HG02943 (cell line): ENCODE measurements around the gene CD247.
"Not testable (repeated sequence)": the region's sequence is repeated elsewhere in the genome, so short reads cannot be mapped to it uniquely, and the experiment has no call there.

Experiments used
- ATAC-seq: cut with Tn5 transposase; IDR thresholded peaks from one replicate; pipeline ENCODE4 v1.9.1; 2021; ENCODE audit warnings: mild to moderate bottlenecking, low read depth, moderate library complexity; ENCODE audit not compliant: unreplicated experiment

CD247 gene

DNA sequence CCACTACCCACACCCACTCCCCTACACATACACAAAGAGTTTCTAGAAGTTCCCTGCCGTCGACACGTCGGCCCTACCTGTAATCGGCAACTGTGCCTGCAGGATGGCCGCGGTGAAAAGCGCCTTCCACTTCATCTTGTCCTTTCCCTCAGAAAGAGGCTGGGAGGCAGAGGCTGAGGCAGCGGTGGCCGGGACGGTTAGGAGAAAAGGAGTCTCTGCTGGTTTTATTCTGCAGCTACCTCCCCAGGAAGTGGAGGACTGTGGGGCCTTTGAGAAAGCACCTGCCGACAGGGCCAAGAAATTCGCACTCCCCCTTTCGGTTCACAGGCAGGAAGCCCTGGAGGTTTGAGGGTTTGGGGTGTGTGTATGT, at the start of gene CD247:
Gene CD247 (minus strand): TSS at position 199 of the 370 bp plus-strand sequence. CDS start 64 bp downstream, at position 135.
- no peak for ATAC-seq

DNA sequence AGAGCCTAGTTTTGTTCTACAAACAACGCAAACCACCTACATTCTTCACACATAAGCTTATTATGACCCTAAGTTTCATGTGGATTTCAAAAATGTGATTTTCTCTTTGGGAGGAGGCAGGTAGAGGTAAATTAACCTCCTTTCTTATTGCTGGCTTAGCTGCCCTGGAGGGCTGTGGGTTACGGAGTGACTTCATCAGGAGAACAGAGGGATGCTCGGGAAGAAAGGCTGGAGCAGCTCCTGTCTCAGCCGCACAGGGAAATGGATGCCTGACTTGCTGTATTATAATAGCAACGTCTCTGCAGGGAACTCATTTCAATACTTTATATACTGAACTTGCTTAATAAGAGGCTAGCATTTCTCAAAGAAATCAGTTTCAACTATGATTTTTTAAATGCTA, 49.3 kb upstream of the CD247 start:
- ATAC-seq = no peak

DNA sequence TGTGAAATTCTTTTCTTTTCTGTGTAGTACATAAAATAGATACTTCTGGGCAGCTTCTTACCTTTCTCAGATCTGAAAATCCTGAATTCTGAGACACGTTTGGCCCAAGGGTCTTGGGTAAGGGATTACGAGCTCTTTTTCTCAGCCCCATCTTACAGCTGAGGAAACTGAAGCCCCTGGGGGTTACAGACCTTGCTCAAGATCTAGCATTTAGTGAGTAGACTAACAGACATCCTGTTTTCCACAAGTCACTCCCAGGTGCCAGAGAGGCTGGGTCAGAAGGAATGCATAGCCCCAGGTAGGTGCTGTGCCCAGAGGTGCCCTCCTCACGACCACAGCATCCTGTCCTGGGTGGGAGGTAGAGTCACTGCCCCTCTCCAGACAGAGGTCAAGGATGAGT, 48.4 kb upstream of the CD247 start:
- no peak for ATAC-seq

DNA sequence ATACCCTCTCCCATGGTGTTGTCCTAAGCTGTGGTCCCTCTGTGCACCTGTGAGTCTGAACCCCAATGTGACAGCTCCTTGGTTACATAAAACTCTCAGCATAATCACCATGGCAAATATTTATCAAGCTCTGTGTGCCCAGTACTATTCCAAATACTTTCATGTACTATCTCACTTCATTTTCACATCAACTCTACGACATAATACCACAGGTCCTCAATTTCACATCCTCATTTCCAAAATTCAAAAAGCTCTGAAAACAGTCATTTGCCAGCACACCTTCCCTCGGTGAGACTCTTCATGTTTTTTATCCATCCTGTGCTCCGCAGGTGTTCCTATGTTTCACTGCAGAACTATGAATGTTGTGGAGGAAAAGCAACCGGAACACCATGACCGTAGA, 47.6 kb upstream of the CD247 start:
- ATAC-seq = no peak

DNA sequence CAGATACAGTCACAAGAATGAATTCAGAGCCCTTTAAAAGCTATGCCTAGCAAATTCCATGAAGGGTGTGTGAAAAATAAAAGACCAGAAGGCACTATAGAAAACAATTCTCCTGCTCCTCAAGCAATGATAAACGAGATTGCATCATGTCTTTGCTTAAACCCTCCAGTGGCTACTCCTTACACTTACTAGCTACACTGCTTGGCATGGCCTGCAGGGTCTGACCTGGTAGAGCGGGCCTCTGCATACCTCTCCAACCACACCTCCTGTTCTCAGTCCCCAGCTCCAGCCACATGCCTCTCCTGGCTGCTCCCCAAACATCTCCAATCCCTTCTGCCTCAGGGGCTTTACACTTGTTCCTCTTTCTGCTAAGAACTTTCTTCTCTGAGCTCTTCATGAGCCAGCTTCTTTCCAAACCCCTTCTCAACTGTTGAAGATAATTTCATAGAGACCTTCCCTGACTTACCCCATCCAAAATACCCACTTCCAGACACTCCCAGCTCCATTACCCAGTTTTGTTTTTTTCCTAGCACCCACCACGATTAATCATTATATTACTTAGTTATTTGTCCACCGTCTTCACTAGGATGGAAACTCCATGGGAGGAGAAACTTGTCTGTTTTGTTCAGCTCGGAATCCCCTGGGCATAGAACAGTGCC, 46.4 kb upstream of the CD247 start:
- ATAC-seq = no peak

DNA sequence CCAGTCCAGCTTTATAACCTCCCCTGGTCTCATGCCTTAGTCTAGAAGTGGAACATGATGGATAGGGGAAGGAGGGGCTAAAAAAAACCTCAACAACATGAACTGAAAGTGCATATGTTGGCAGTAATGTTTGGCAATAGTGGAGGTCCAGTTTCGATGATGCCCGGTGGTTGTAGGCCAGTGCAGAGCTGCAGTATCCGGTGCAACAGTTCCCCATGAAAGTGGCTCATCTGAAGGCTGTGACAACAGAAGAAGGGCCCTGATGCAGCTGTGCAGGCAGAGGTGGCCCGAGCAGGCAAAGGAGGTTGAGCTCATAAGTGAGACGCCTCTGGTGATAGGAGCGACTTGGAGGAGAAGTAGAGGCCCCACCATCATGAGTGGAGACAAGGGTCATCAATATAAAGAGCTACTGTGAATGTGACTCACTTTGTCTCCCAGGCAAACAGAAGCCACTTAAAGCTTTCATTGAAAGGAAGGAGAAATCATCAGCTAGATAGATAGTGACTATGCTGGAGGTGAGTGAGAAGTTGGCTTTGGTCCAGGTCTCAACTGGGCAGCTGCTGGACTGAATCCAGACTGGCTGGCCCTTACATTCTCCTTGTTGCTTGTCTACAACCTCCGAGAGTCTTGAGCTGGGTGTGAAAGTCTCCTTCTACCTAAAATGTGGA, 45.4 kb upstream of the CD247 start:
- no peak for ATAC-seq

DNA sequence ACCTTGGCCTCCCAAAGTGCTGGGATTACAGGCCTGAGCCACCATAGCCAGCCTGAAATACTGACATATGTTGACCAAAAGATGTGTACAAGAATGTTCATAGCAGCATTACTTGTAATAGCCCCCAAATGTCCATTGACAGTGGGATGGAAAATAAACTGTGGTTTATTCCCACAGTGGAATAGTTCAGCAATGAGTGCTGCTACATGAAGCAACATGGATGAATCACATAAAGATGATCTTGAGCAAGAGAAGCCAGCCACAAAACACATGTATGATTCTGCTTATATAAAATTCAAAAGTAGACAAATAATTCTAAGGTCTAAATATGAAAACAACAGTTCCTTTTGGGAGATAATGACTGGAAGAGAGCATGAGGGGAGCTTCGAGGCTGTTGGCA, 44.4 kb upstream of the CD247 start:
- ATAC-seq = no peak

DNA sequence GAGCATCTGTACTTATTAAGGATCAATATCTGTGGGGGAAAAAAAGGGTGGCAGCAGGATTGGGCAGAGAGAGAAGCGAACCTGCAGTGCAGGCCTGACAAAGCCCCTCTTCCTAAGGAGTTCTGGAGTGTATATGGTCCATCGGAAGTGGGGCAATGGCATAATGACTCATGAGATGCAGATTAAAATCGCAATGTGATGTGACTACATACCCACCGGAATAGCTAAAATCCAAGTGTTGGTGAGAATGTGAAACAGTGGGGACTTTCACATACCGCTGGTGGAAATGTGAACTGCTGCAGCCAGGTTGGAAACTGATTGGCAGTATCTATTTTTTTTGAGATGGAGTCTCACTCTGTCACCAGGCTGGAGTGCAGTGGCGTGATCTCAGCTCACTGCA, 43.4 kb upstream of the CD247 start:
- ATAC-seq = no peak

DNA sequence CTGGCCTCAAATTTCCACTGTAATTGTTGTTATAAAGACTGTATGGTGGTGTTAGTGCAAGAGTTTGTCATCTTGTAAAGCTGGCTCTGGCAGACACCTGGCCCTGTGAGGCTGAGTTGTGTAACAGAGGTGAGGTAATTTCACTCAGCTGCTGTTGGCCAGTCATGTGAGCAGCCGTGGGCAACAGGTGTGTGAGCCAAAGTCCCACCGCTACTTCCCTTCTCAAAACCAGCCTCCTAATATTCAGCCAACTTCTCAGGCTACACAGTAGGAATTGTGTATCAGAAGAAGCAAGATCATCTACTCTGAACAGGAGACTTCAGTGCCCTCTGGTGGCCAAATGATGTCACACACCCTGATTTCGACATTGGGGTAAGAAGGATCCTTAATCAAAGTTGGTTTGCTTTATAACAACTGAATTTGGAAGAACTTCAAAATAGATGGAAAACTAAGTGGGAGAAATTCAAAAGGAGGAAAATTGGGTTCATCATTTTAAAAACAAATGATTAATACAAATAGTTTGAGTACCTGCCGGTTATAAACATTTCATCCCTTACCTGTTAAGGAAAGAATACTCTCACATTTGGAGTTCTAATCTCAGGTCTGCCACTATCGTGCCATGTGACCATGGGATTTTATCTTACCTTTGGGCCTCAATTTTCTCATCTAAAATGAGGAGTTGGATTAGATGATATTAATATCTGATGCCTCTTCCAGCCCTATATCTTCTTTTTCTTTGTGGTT, 37.8 kb upstream of the CD247 start:
- ATAC-seq = no peak

DNA sequence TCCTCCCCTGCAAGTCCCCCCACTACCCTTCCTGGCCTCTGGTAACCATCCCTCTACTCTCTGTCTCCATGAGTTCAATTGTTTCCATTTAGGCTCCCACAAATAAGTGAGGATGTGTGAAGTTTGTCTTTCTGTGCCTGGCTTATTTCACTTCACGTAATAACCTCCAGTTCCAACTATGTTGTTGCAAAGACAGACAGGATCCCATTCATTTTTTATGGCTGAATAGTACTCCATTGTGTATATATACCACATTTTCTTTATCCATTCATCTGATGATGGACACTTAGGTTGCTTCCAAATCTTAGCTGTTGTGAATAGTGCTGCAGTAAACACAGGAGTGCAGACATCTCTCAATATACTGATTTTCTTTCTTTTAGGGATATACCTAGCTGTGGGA, 36.7 kb upstream of the CD247 start:
- not testable (repeated sequence) for ATAC-seq

DNA sequence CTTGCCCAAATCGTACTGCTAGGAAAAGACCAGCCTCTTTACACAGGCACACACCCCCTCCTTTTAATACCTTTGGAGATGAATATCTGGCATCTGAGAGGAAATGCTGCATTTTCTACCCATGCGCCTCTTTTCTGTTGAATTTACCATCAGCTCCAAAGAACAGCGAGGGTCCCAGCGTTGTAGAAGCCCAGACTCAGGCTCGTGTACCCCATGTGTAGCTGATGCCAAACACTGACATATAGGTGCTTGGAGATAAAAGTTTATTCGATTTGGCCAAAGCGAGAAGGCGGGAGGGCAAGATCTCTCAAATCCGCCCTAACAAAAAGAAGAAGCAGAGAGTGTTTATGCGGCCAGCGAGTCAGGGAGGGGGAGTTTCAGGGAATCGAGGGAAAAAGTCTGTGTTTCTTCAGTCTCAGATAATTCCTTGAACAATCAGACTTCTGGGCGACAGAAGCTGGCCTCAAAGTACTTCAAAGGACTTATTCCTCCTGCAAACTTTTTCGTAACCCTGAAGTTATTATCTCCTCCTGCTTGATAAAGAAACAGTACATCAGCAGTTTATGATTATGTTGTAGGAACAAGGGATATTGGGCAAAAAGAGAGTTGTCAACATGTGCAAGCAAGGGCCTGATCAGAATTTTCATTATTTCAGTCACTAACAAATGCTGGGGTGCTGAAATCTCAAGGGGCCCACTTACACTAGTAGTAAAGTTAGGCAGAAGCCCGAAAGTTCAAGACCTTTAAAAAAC, 35.9 kb upstream of the CD247 start:
- peak; percentile 29 for ATAC-seq

DNA sequence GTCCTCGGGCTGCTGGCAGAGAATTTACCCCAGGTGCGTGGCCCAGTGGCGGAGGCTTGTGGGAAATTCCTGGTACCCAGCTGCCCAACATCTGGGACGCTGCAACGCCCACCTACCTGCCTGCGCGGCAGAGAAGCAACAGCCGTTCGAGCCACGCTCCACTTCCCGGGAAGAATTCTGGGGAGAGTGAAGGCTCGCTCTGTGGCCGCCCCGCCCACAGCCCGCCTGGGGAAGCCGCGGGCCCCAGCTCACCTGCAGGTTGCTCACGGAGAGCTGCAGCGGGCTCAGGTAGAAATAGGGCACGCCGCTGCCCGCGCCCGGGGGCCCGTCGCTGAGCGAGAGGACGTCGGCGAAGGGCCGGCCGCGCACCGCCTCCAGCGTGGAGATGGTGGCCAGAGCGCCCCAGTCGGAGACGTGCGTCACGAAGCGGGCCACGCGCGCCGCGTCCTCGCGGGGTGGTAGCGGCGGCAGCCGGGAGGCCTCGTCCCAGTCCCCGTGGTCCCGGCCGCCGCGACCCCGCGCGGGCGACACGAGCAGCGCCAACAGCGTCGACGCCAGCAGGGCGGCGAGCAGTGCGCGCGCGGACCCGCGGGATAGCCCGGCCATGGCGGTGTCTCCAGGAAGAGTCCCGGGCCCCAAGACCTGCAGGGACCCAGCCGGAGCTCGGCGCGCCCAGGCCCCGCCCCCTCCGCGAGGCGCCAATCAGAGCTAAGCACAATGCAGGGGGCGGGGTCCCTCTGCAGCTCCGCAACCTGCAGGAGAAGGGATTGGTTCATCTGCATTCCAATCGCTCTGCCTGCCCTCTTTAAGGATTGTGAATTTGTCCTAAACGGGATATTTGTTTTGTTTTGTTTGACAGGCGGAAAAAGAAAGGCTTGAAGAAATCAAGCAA, 35.1 kb upstream of the CD247 start, which contains the start of gene CREG1:
Gene CREG1 (minus strand): TSS at position 627 of the 892 bp plus-strand sequence.
- ATAC-seq = peak; percentile 96

DNA sequence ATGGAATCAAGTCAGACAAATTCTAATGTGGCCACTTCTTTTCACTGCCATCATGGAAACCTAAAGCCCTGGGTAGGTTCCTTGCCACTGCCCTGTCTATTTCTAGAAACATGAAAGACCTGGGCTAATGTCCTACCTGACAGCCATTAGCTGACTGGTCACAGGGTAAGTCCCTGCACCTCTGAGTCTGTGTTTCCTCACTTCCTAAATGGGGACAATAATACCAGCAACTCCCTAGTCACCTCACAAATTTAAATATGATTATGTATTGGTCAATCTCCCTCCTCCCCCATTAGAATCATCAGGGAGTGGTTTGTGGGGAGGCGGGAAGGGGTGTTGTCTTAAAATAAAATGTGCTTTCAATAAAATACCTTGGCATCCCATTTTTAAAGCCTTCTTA, 33.0 kb upstream of the CD247 start:
- no peak for ATAC-seq

DNA sequence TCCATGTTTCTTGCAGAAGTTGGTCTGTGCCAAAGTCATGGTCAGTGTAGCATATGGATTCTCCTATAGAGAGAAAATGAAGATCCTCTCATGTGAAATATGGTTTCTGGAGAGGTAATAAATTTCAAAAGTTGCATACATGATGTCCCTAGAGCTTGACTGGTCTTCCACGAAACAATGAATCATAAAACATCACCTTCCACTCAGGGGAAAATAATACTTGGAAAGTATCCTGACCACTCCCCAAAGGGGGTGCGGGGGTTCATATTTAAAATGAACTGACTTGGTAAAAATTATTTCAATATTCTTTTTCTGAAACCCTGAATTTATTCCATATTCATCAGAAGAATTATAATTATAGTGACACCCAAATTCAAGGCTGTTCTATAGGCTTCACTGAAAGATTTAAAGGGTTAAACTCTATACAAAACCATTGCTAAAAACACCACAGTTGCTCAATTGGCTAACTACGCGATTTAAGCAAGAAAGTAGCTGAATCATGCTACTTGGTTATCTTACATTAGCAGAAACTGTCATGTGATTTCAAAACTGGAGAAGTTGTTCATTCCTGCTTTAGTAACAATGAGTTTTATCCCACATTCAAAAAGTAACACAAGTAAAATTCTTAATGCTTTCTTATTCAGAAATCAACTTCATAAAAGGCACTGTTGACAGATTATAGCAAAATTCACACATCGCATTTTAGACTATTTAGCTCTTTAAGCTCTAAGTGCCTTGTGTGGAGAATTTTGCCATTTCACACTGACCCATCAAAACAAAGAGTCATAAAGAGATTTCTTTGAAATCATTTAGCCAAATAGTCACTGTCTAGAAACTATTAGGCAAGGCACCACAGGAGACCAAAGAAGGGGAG, 30.0 kb upstream of the CD247 start:
- ATAC-seq = no peak

DNA sequence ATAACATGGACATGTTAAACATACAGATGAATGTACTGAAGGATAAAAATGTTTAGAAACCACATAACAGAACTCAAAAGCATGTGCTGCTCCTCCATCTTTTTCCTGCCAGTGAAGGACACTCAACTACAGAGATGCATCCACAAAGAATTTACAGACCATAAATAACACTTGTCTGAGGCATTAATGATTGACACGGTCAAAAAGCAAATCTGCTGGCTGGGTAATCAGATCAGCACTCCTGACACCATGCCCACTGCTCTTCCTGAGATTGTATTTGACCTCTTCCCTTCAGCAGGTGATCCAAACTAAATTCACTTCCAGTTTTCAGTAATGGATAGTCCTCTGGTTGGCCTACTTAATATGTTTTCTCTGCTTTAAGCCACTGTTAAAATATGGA, 28.6 kb upstream of the CD247 start:
- no peak for ATAC-seq

DNA sequence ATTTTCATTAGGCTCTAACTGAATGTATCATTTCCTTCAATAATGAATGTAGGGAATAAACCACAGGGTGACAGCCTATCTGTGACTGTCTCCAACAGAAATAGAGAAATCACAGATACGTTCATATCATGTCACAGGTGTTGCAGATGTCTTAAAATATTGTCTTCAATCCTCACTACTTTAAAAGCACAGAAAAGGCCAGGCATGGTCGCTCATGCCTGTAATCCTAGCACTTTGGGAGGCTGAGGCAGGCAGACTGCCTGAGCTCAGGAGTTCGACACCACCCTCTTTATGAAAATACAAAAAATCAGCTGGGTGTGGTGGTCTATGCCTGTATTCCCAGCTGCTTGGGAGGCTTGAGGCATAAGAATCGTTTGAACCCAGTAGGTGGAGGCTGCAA, 27.0 kb upstream of the CD247 start:
- ATAC-seq = no peak

DNA sequence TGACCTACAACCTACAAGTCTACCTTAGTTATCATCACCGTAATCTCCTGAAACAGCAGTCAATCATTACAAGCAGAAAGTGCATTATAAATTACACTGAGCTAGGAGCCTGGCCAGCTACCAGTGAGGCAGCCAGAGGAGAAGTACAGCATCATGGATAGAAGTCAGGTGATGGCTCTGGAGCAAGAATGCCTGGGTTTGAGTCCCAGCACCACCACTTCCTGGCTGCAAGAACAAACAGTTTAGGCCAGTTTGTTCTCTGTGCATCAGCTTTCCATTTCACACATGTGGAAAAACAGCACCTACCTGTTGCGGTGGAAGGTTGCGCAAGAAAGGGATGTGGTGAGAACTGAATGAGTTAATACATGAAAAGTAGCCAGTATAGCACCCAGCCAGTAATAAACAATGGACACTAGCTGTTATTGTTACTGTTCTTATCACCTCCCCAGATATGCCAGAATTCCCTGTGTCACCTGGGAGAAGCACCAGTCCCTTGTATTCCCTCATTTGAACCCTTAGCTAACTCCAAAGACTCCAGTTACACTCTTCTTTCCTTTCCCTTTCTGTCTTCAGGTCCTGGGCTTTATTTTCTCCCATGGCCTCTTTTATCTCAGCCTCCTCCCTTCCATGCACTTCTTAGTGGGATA, 26.2 kb upstream of the CD247 start:
- no peak for ATAC-seq

DNA sequence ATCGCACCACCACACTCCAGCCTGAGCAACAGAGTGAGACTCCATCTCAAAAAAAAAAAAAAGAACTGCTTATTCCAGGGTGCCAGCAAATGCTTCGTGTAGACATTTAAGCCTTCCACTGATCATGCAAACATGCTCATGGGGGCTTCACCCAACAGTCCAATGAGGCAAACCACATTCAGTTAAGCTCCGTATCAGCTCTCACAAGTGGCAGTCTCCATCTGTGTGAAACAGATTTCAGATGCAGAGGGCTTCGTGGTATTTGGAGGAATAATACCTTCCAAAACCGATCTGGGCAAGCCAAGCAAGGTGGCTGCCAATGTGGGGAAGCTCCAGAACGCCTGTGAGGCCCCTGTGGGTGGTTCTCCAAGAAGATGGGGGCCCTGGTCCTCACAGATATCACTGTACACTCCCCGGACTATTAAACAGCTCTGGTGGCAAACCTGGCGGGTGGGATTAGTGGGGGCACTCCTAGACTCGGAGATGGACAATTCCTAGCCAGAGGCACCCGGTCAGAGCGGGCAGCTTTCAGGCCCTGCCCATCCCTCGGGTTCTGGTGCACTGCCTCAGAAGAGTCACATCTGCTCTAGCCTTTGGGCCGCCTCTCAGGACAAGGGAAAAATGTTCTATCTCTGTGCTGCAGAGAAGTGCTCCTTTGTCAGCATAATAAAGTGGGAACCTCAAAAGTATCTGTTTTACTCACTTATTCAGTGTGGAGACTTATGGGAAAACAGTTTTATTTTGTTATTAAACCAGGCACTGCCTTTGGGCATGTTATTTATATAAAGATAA, 25.1 kb upstream of the CD247 start:
- ATAC-seq = no peak
